Measurements from ENCODE around the gene CDK14. TPM values are rescaled to one million over a fixed set of nuclear protein-coding genes. Genes with fewer than 3 reads are reported as not detected.
"Not testable (repeated sequence)": the region's sequence is repeated elsewhere in the genome, so short reads cannot be mapped to it uniquely, and the experiment has no call there.

Gene CDK14
- total RNA-seq, 4 donors from 2014 or later: 29.3 to 37.8 (median 33.0) TPM

- no peak overlapping the region for H3K27ac ChIP-seq
- no peaks in the 10 kb centered on the region for H3K9me3 ChIP-seq
- WGBS, 2 donors: 88 to 90% methylated on average over 5 of the region's 5 CpGs
Observed at GRCh38 chr7:90625051-90625450, 28.9 kb downstream of the CDK14 start.

DNA sequence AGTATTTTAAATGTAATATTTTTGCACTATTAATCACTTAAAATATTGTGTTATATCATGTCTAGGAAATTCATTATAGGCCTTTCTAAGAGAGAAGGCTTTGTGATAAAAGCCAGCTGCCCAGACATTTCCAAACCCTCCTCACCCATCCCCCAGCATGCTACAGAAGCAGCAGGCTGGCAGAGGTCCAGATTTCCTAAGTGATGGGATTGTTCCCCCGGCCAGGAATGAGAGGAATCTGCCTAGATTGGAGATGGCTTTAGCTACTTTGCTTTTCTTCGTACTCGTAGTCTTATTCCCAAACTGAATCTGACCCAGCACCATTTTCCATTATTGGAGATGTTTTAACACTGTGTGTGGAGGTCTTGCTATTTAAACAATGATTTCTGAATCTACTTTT lies 29.4 kb downstream of the CDK14 start:
- WGBS, 2 donors: 29 to 44% methylated on average over 3 of the region's 3 CpGs
- TF ChIP-seq, protein P1, sequence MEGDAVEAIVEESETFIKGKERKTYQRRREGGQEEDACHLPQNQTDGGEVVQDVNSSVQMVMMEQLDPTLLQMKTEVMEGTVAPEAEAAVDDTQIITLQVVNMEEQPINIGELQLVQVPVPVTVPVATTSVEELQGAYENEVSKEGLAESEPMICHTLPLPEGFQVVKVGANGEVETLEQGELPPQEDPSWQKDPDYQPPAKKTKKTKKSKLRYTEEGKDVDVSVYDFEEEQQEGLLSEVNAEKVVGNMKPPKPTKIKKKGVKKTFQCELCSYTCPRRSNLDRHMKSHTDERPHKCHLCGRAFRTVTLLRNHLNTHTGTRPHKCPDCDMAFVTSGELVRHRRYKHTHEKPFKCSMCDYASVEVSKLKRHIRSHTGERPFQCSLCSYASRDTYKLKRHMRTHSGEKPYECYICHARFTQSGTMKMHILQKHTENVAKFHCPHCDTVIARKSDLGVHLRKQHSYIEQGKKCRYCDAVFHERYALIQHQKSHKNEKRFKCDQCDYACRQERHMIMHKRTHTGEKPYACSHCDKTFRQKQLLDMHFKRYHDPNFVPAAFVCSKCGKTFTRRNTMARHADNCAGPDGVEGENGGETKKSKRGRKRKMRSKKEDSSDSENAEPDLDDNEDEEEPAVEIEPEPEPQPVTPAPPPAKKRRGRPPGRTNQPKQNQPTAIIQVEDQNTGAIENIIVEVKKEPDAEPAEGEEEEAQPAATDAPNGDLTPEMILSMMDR (IDR thresholded peaks at IDR 0.05): no peak
- TF ChIP-seq POLR2A (IDR thresholded peaks at IDR 0.05): no peak
- peak; percentile 22 to 31 for DNase-seq
- H3K9me3 ChIP-seq: no peaks in the 10 kb centered on the region
- peaks cover 4 to 12% of the 10 kb centered on the region in 2 donors for H3K4me1 ChIP-seq
- H3K27ac ChIP-seq: no peak overlapping the region
- intact Hi-C loops (cut with DNase I): loop anchor here (10.0 kb wide), 1 partner anchor 171 kb away; no protein-coding TSS in a partner anchor
- H3K4me3 ChIP-seq (replicated peaks in 1 of 3): no peak overlapping the region
- H3K36me3 ChIP-seq: no peaks in the 10 kb centered on the region
- H3K27me3 ChIP-seq: no peaks in the 10 kb centered on the region

More at GRCh38 chr7:90625051-90625450, 28.9 kb downstream of the CDK14 start:
- TF ChIP-seq, protein P1 (IDR thresholded peaks at IDR 0.05): no peak
- TF ChIP-seq POLR2A (IDR thresholded peaks at IDR 0.05): no peak
- DNase-seq: no peak
- Histone ChIP-seq H3K36me3 (no peaks in the 10 kb centered on the region), H3K4me1 (peaks cover 4 to 12% of the 10 kb centered on the region in 2 donors), H3K4me3 (replicated peaks in 1 of 3) (no peak overlapping the region), H3K27me3 (no peaks in the 10 kb centered on the region)
- intact Hi-C loops (cut with DNase I): loop anchor here (10.0 kb wide), 1 partner anchor 170 kb away; no protein-coding TSS in a partner anchor

DNA sequence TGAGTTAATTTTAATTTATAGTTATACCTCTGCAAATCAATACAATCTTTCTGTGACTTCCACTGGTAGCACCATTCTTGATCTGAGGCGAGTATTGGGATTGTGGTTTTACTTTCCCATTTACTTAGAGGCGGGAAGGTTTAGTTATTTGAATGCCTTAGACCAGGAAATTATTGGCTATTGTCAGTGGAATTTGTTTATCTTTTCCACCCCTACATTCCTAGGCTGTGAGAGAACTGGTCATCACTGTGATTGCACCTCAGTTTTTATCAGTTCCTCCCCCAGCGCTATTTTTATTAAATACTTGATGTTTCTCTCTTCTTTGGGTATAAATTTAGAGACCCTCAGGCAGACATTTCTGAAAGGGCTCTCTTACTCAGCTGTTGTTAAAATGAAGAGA lies 29.9 kb downstream of the CDK14 start:
- Histone ChIP-seq H3K36me3 (no peaks in the 10 kb centered on the region), H3K9me3 (no peaks in the 10 kb centered on the region), H3K4me3 (replicated peaks in 1 of 3) (no peak overlapping the region), H3K27me3 (no peaks in the 10 kb centered on the region), H3K27ac (no peak overlapping the region), H3K4me1 (peaks cover 4 to 12% of the 10 kb centered on the region in 2 donors)
- DNase-seq: no peak
- WGBS, 2 donors: 81 to 83% methylated on average over 3 of the region's 3 CpGs
- intact Hi-C loops (cut with DNase I): loop anchor here (10.0 kb wide), 1 partner anchor 171 kb away; no protein-coding TSS in a partner anchor
- TF ChIP-seq, protein P1 (IDR thresholded peaks at IDR 0.05): no peak
- no peak for TF ChIP-seq POLR2A (IDR thresholded peaks at IDR 0.05)

DNA sequence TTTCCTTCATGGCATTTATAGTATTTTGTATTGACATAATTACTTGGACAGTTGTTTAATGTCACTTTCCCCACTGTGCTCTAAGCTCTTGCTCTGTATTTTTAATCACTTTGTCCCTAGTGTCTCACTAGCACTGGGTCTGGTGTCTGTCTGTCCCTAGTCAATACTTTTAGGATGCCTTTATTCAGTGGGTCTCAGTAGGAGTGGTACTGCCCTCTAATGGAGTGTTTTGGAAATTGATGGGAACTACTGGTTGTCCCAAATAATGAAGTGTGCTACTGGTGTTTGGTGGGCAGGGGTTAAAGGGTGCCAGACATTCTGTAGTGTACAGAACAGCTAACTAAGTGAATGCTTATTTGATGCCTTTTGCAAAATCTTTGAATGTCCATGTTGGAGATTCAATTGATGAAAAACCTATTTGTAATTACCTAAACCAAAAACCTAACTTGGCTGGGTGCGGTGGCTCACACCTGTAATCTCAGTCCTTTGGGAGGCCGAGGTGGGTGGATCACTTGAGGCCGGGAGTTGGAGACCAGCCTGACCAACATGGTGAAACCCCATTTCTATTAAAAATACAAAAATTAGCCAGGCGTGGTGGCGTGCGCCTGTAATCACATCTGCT lies 33.3 kb downstream of the CDK14 start:
- no peak overlapping the region for H3K4me3 ChIP-seq (replicated peaks in 1 of 3)
- H3K9me3 ChIP-seq: no peaks in the 10 kb centered on the region
- no peaks in the 10 kb centered on the region for H3K36me3 ChIP-seq
- peaks cover 4 to 12% of the 10 kb centered on the region in 2 donors for H3K4me1 ChIP-seq
- intact Hi-C loops (cut with DNase I): loop anchor here (10.0 kb wide), 1 partner anchor 175 kb away; no protein-coding TSS in a partner anchor
- 93 to 96% methylated on average over 6 of the region's 6 CpGs for WGBS, 2 donors
- H3K27ac ChIP-seq: no peak overlapping the region
- no peaks in the 10 kb centered on the region for H3K27me3 ChIP-seq
- no peak for DNase-seq
- TF ChIP-seq POLR2A (IDR thresholded peaks at IDR 0.05): no peak
- TF ChIP-seq, protein P1 (IDR thresholded peaks at IDR 0.05): peak in 5 of 6 experiments; percentile 11 to 54 (median 48)

DNA sequence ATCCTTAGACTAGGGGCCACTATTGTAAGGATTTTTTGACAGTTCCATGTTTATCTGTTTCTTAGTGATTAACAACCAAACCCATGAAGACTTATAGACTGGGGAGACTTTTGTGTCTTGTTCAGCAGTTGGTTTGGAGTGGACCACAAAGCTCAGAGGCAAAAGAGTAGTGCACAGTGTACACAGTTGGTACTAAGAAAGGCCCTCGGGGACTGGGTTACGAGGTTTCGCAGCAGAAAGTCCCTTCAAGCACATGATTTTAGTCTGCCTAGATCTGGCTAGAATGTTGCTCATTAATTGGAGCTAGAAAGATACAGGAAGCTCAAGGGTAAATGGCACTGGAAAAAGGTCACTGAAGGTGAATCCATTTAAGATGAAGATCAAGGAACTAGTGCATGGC lies 35.4 kb downstream of the CDK14 start:
- H3K4me1 ChIP-seq: no peaks in the 10 kb centered on the region
- no peak overlapping the region for H3K4me3 ChIP-seq (replicated peaks in 1 of 3)
- no peaks in the 10 kb centered on the region for H3K27me3 ChIP-seq
- H3K9me3 ChIP-seq: no peaks in the 10 kb centered on the region
- H3K27ac ChIP-seq: no peak overlapping the region
- no peaks in the 10 kb centered on the region for H3K36me3 ChIP-seq
- no peak for DNase-seq
- WGBS, 2 donors: 96% methylated on average over 3 of the region's 3 CpGs
- intact Hi-C loops (cut with DNase I): no loop called here
- TF ChIP-seq POLR2A (IDR thresholded peaks at IDR 0.05): no peak
- TF ChIP-seq, protein P1 (IDR thresholded peaks at IDR 0.05): no peak

DNA sequence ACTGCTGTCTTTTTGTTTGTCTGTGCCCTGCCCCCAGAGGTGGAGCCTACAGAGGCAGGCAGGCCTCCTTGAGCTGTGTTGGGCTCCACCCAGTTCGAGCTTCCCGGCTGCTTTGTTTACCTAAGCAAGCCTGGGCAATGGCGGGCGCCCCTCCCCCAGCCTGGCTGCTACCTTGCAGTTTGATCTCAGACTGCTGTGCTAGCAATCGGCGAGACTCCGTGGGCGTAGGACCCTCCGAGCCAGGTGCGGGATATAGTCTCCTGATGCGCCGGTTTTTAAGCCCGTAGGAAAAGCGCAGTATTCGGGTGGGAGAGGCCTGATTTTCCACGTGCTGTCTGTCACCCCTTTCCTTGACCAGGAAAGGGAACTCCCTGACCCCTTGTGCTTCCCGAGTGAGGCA lies 43.6 kb downstream of the CDK14 start:
- intact Hi-C loops (cut with DNase I); H3K27ac ChIP-seq; H3K4me1 ChIP-seq; H3K27me3 ChIP-seq; H3K36me3 ChIP-seq; H3K4me3 ChIP-seq (replicated peaks in 1 of 3); DNase-seq; H3K9me3 ChIP-seq: not testable (repeated sequence)
- 96 to 97% methylated on average over 10 to 15 of the region's 17 CpGs for WGBS, 2 donors
